GM12878 (cell line): Measurements from ENCODE around the gene GYG1. TPM values are rescaled to one million over a fixed set of nuclear protein-coding genes. Genes with fewer than 3 reads are reported as not detected.

ENCODE experiments used
- ASH2L ChIP-seq: fragments of 300-600, 200-600 bp; sonication (generic); IDR thresholded peaks from 2 replicates; pipeline ENCODE4 v1.6.1; 2017; ENCODE audit warnings: low read depth, mild to moderate bottlenecking, borderline replicate concordance
- ATF2 ChIP-seq: IDR thresholded peaks from 2 replicates; pipeline ENCODE4 v1.6.1; 2012; ENCODE audit warnings: low read length, inconsistent platforms
- BCL11A ChIP-seq: IDR thresholded peaks from 2 replicates; pipeline ENCODE4 v1.6.1; 2011; ENCODE audit warnings: low read depth, low read length
- BRCA1 ChIP-seq: IDR thresholded peaks from 2 replicates; pipeline ENCODE4 v1.6.1; 2011; ENCODE audit warnings: low read depth, low read length, improper control_type of control experiment
- EP300 ChIP-seq, 2 experiments: fragments of 150-350 bp in 1 of 2; IDR thresholded peaks; 2 replicates each; pipeline ENCODE4 v1.6.1; 2011 to 2012; ENCODE audit warnings: low read depth in 2 of 2, low read length in 2 of 2, borderline replicate concordance in 1 of 2, improper control_type of control experiment in 1 of 2, inconsistent platforms in 1 of 2; ENCODE audit not compliant: control insufficient read depth in 1 of 2
- ESRRA ChIP-seq: IDR thresholded peaks from 2 replicates; pipeline ENCODE4 v1.6.1; 2012; ENCODE audit warnings: mild to moderate bottlenecking, low read length, improper control_type of control experiment
- EZH2 ChIP-seq: IDR thresholded peaks from 2 replicates; pipeline ENCODE4 v1.6.1; 2012; ENCODE audit warnings: low read depth, mild to moderate bottlenecking, control low read depth, inconsistent platforms, low read length, borderline replicate concordance; ENCODE audit not compliant: control insufficient read depth
- HCFC1 ChIP-seq: fragments of 150-350 bp; IDR thresholded peaks from 2 replicates; pipeline ENCODE4 v1.6.1; 2014; ENCODE audit warnings: low read length
- IRF5 ChIP-seq: fragments of 450-650 bp; IDR thresholded peaks from 2 replicates; pipeline ENCODE4 v1.6.1; 2017; ENCODE audit warnings: borderline replicate concordance
- MEF2A ChIP-seq: IDR thresholded peaks from 2 replicates; pipeline ENCODE4 v1.6.1; 2011; ENCODE audit warnings: low read depth, mild to moderate bottlenecking, low read length, moderate library complexity; ENCODE audit not compliant: insufficient read depth
- MTA2 ChIP-seq: fragments of 450-650 bp; IDR thresholded peaks from 2 replicates; pipeline ENCODE4 v1.6.1; 2016; ENCODE audit warnings: low read depth, mild to moderate bottlenecking, moderate library complexity
- NFXL1 ChIP-seq: fragments of 450-650 bp; IDR thresholded peaks from 2 replicates; pipeline ENCODE4 v1.6.1; 2017; ENCODE audit warnings: antibody characterized with exemption, mild to moderate bottlenecking, borderline replicate concordance
- NFYA ChIP-seq: IDR thresholded peaks from 2 replicates; pipeline ENCODE4 v1.6.1; 2011; ENCODE audit warnings: low read depth, mild to moderate bottlenecking, low read length, improper control_type of control experiment, borderline replicate concordance
- NFYB ChIP-seq: IDR thresholded peaks from 2 replicates; pipeline ENCODE4 v1.6.1; 2011; ENCODE audit warnings: low read depth, mild to moderate bottlenecking, low read length, improper control_type of control experiment, moderate library complexity; ENCODE audit not compliant: insufficient read depth
- RFX5 ChIP-seq: IDR thresholded peaks from 2 replicates; pipeline ENCODE4 v1.6.1; 2011; ENCODE audit warnings: low read depth, low read length, improper control_type of control experiment
- SREBF2 ChIP-seq: IDR thresholded peaks from 2 replicates; pipeline ENCODE4 v1.6.1; 2012; ENCODE audit warnings: mild to moderate bottlenecking, low read length
- SUZ12 ChIP-seq: fragments of 200-600 bp; sonication (generic); IDR thresholded peaks from one replicate; pipeline ENCODE4 v1.6.1; 2018; ENCODE audit warnings: antibody characterized with exemption, mild to moderate bottlenecking; ENCODE audit not compliant: unreplicated experiment
- YY1 ChIP-seq: IDR thresholded peaks from 2 replicates; pipeline ENCODE4 v1.6.1; 2011; ENCODE audit warnings: low read depth, mild to moderate bottlenecking, low read length
- ZBED1 ChIP-seq: IDR thresholded peaks from 2 replicates; pipeline ENCODE4 v1.6.1; 2016; ENCODE audit warnings: borderline replicate concordance
- ZBTB33 ChIP-seq: fragments of 450-650 bp; IDR thresholded peaks from 2 replicates; pipeline ENCODE4 v1.6.1; 2017; ENCODE audit warnings: mild to moderate bottlenecking
- ZNF592 ChIP-seq: fragments of 450-650 bp; IDR thresholded peaks from 2 replicates; pipeline ENCODE4 v1.6.1; 2017; ENCODE audit warnings: mild to moderate bottlenecking, moderate library complexity
- ZSCAN29 ChIP-seq: fragments of 450-650 bp; IDR thresholded peaks from 2 replicates; pipeline ENCODE4 v1.6.1; 2017; ENCODE audit warnings: mild to moderate bottlenecking, moderate library complexity
- polyA plus RNA-seq, 11 experiments: library from polyadenylated mRNA; depleted of rRNA in 4 of 11; unstranded in 6 of 11; stranded (reverse) in 5 of 11; fragments of >200 nt; fragmentation: Nextera tagmentation in 4 of 11; fragmentation: Illumina TruSeq in 1 of 11; extraction: Ambion mirVana in 4 of 11; extraction: Trizol in 1 of 11; gene quantifications; 1 replicate in 1 of 11; 2 replicates in 10 of 11; pipeline versions ENCODE4 v1.2.1 to v1.2.3, GENCODE V29; 2011 to 2016; ENCODE audit warnings: inconsistent platforms in 2 of 11, missing spikeins in 2 of 11, low read depth in 1 of 11
- total RNA-seq, 4 experiments: library from RNA; depleted of rRNA in 3 of 4; stranded (reverse); fragments of >200 nt in 3 of 4; fragmentation: Illumina TruSeq in 1 of 4; extraction: Trizol in 1 of 4; gene quantifications; 2 replicates each; pipeline versions ENCODE4 v1.2.1 to v1.2.3, GENCODE V29; 2013 to 2021

GYG1 gene
- total and polyA plus RNA-seq, 10 of the 15 experiments (the other 5 are each of a cell fraction or from before 2014, with no cell fraction given), result 11.8 to 38.9 (median 22.9) TPM

GRCh38 chr3:148991219-148992026, at the start of gene GYG1 (continued):
- TF ChIP-seq ASH2L, result peak; percentile 17; the same call in 1 of the 2 replicates
- TF ChIP-seq BCL11A, result 0 out of 2 replicates have a peak, but pooled peaks have one; percentile 2
- TF ChIP-seq ZSCAN29, result no peak; the same call in 1 of the 2 replicates
- no peak for TF ChIP-seq YY1
- TF ChIP-seq EP300 (IDR thresholded peaks at IDR 0.05; ENCODE audit: borderline replicate concordance in 1 of 2, control insufficient read depth in 1 of 2, low read depth in 2 of 2, low read length in 2 of 2), result no peak
- TF ChIP-seq ZBED1, result no peak
- no peak for TF ChIP-seq NFYA
- no peak for TF ChIP-seq ESRRA
- TF ChIP-seq NFXL1, result no peak
- no peak for TF ChIP-seq RFX5
- TF ChIP-seq EZH2, result no peak
- no peak for TF ChIP-seq IRF5
- no peak for TF ChIP-seq ATF2
- TF ChIP-seq MTA2, result no peak
- TF ChIP-seq ZNF592, result no peak
- TF ChIP-seq SUZ12, result no peak
- no peak for TF ChIP-seq NFYB
- no peak for TF ChIP-seq HCFC1
- TF ChIP-seq ZBTB33, result no peak
- no peak for TF ChIP-seq BRCA1
- no peak for TF ChIP-seq SREBF2
- 0 out of 2 replicates have a peak, but pooled peaks have one; percentile 2 for TF ChIP-seq MEF2A
